ENCODE measurements around the gene QPCTL. TPM values are rescaled to one million over a fixed set of nuclear protein-coding genes. Genes with fewer than 3 reads are reported as not detected.
A peak's percentile ranks its signal among the peaks of the same experiment; 100 is the strongest.

Gene QPCTL
- total and polyA plus RNA-seq, 10 of the 15 experiments (the other 5 are each of a cell fraction or from before 2014, with no cell fraction given) = 1.1 to 22.6 (median 11.2) TPM

DNA sequence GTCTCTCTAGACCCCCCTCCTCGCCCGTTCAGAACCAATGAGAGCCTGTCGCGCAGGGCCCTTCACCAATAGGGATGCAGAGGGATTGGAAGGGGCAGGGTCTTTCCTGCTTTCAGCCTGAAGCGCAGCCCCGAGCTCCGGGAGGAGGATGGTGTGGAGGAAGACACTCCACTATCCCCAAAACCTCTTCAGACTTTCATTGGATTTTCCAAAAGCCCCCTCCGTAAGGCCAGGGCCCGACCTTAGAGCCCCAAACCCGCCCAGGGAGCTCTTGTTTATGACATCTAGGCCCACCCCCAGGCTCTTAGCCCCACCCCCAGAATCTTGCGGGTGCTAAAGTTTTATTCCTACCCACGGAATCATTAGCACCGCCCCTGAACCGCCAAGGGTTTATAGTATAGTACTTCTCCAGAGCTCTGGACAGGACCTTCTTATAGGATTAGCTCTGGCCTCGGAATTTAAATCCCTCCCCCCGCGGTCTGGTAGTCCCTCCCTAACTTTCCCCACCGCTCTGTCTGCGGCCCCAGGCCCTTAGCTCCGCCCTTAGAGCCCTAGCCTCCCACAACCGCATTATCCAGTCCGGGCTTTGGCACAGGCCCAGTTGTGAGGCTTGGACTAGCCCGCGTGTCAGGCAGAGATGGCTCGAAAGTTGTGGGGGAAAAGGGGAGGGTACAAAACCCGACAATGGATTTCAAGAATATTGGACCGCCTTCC, 46.7 kb upstream of the QPCTL start (continued):
- TF ChIP-seq, protein P1, sequence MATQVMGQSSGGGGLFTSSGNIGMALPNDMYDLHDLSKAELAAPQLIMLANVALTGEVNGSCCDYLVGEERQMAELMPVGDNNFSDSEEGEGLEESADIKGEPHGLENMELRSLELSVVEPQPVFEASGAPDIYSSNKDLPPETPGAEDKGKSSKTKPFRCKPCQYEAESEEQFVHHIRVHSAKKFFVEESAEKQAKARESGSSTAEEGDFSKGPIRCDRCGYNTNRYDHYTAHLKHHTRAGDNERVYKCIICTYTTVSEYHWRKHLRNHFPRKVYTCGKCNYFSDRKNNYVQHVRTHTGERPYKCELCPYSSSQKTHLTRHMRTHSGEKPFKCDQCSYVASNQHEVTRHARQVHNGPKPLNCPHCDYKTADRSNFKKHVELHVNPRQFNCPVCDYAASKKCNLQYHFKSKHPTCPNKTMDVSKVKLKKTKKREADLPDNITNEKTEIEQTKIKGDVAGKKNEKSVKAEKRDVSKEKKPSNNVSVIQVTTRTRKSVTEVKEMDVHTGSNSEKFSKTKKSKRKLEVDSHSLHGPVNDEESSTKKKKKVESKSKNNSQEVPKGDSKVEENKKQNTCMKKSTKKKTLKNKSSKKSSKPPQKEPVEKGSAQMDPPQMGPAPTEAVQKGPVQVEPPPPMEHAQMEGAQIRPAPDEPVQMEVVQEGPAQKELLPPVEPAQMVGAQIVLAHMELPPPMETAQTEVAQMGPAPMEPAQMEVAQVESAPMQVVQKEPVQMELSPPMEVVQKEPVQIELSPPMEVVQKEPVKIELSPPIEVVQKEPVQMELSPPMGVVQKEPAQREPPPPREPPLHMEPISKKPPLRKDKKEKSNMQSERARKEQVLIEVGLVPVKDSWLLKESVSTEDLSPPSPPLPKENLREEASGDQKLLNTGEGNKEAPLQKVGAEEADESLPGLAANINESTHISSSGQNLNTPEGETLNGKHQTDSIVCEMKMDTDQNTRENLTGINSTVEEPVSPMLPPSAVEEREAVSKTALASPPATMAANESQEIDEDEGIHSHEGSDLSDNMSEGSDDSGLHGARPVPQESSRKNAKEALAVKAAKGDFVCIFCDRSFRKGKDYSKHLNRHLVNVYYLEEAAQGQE (IDR thresholded peaks at IDR 0.05; ENCODE audit: low read depth, low read length) = no peak
- TF ChIP-seq ZNF384 (IDR thresholded peaks at IDR 0.05; ENCODE audit: borderline replicate concordance, low read depth, low read length) (no peak), ESRRA (IDR thresholded peaks at IDR 0.05; ENCODE audit: low read length) (no peak), CHD2 (IDR thresholded peaks at IDR 0.05; ENCODE audit: borderline replicate concordance, low read depth, low read length) (peak; percentile 76; the same call in 1 of the 2 replicates), POLR2AphosphoS2 (IDR thresholded peaks at IDR 0.05; ENCODE audit: low read depth, low read length) (no peak), EZH2 (IDR thresholded peaks at IDR 0.05; ENCODE audit: borderline replicate concordance, control insufficient read depth, low read depth, low read length) (no peak), POLR2AphosphoS5 (IDR thresholded peaks at IDR 0.05; ENCODE audit: low read length) (no peak), SRF (IDR thresholded peaks at IDR 0.05; ENCODE audit: low read depth in 2 of 2, low read length in 2 of 2) (0 out of 4 replicates have a peak, but pooled peaks of 1 of the 2 experiments have one; percentile 55), ZNF24 (IDR thresholded peaks at IDR 0.05) (no peak), ZNF207 (IDR thresholded peaks at IDR 0.05; ENCODE audit: borderline replicate concordance) (no peak; the same call in 1 of the 2 replicates), RUNX3 (IDR thresholded peaks at IDR 0.05; ENCODE audit: low read length) (peak; percentile 99), KLF5 (IDR thresholded peaks at IDR 0.05; ENCODE audit: partially characterized antibody) (peak; percentile 70), CBX3 (IDR thresholded peaks at IDR 0.05; ENCODE audit: borderline replicate concordance, low read depth) (no peak)
- TF ChIP-seq, protein P2, sequence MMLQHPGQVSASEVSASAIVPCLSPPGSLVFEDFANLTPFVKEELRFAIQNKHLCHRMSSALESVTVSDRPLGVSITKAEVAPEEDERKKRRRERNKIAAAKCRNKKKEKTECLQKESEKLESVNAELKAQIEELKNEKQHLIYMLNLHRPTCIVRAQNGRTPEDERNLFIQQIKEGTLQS (IDR thresholded peaks at IDR 0.05; ENCODE audit: borderline replicate concordance, extremely low read depth, low read depth, low read length) = no peak
- TF ChIP-seq, protein P3, sequence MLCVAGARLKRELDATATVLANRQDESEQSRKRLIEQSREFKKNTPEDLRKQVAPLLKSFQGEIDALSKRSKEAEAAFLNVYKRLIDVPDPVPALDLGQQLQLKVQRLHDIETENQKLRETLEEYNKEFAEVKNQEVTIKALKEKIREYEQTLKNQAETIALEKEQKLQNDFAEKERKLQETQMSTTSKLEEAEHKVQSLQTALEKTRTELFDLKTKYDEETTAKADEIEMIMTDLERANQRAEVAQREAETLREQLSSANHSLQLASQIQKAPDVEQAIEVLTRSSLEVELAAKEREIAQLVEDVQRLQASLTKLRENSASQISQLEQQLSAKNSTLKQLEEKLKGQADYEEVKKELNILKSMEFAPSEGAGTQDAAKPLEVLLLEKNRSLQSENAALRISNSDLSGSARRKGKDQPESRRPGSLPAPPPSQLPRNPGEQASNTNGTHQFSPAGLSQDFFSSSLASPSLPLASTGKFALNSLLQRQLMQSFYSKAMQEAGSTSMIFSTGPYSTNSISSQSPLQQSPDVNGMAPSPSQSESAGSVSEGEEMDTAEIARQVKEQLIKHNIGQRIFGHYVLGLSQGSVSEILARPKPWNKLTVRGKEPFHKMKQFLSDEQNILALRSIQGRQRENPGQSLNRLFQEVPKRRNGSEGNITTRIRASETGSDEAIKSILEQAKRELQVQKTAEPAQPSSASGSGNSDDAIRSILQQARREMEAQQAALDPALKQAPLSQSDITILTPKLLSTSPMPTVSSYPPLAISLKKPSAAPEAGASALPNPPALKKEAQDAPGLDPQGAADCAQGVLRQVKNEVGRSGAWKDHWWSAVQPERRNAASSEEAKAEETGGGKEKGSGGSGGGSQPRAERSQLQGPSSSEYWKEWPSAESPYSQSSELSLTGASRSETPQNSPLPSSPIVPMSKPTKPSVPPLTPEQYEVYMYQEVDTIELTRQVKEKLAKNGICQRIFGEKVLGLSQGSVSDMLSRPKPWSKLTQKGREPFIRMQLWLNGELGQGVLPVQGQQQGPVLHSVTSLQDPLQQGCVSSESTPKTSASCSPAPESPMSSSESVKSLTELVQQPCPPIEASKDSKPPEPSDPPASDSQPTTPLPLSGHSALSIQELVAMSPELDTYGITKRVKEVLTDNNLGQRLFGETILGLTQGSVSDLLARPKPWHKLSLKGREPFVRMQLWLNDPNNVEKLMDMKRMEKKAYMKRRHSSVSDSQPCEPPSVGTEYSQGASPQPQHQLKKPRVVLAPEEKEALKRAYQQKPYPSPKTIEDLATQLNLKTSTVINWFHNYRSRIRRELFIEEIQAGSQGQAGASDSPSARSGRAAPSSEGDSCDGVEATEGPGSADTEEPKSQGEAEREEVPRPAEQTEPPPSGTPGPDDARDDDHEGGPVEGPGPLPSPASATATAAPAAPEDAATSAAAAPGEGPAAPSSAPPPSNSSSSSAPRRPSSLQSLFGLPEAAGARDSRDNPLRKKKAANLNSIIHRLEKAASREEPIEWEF (IDR thresholded peaks at IDR 0.05; ENCODE audit: insufficient replicate concordance, low read depth, low read length) = no peak
- TF ChIP-seq, protein P4, sequence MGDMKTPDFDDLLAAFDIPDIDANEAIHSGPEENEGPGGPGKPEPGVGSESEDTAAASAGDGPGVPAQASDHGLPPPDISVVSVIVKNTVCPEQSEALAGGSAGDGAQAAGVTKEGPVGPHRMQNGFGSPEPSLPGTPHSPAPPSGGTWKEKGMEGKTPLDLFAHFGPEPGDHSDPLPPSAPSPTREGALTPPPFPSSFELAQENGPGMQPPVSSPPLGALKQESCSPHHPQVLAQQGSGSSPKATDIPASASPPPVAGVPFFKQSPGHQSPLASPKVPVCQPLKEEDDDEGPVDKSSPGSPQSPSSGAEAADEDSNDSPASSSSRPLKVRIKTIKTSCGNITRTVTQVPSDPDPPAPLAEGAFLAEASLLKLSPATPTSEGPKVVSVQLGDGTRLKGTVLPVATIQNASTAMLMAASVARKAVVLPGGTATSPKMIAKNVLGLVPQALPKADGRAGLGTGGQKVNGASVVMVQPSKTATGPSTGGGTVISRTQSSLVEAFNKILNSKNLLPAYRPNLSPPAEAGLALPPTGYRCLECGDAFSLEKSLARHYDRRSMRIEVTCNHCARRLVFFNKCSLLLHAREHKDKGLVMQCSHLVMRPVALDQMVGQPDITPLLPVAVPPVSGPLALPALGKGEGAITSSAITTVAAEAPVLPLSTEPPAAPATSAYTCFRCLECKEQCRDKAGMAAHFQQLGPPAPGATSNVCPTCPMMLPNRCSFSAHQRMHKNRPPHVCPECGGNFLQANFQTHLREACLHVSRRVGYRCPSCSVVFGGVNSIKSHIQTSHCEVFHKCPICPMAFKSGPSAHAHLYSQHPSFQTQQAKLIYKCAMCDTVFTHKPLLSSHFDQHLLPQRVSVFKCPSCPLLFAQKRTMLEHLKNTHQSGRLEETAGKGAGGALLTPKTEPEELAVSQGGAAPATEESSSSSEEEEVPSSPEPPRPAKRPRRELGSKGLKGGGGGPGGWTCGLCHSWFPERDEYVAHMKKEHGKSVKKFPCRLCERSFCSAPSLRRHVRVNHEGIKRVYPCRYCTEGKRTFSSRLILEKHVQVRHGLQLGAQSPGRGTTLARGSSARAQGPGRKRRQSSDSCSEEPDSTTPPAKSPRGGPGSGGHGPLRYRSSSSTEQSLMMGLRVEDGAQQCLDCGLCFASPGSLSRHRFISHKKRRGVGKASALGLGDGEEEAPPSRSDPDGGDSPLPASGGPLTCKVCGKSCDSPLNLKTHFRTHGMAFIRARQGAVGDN (IDR thresholded peaks at IDR 0.05) = no peak
